WERI-Rb-1 (cell line): ENCODE data around the gene DCP2.

Source experiments
- DNase-seq: peaks from one replicate; pipeline ENCODE4 v3.0.0-alpha.2; 2020
- H3K27ac ChIP-seq: fragments of 250-450 bp; sonication (Bioruptor Pico); 2 replicates; pipeline ENCODE4 v1.5.1; 2020; ENCODE audit warnings: mild to moderate bottlenecking, moderate library complexity
- H3K27me3 ChIP-seq: fragments of 250-450 bp; sonication (Bioruptor Pico); 2 replicates; pipeline ENCODE4 v1.5.1; 2021; ENCODE audit warnings: mild to moderate bottlenecking, low read depth, moderate library complexity; ENCODE audit not compliant: insufficient read depth, severe bottlenecking
- H3K36me3 ChIP-seq: fragments of 250-450 bp; sonication (Bioruptor Pico); 2 replicates; pipeline ENCODE4 v1.5.1; 2020; ENCODE audit warnings: mild to moderate bottlenecking, moderate library complexity
- H3K4me3 ChIP-seq: 2 replicates; pipeline ENCODE4 v1.5.1; 2011; ENCODE audit warnings: low read depth, mild to moderate bottlenecking, control low read depth, low read length
- H3K9me3 ChIP-seq: fragments of 250-450 bp; sonication (Bioruptor Pico); 2 replicates; pipeline ENCODE4 v1.5.1; 2021; ENCODE audit warnings: mild to moderate bottlenecking, moderate library complexity; ENCODE audit not compliant: severe bottlenecking
- TF ChIP-seq, protein P1 (sequence below): IDR thresholded peaks from 2 replicates; pipeline ENCODE4 v1.5.1; 2011; ENCODE audit warnings: low read depth, mild to moderate bottlenecking, control low read depth, inconsistent platforms, low read length

The DCP2 gene

GRCh38 chr5:113064806-113065205 lies 88.2 kb downstream of the DCP2 start:
- TF ChIP-seq, protein P1, sequence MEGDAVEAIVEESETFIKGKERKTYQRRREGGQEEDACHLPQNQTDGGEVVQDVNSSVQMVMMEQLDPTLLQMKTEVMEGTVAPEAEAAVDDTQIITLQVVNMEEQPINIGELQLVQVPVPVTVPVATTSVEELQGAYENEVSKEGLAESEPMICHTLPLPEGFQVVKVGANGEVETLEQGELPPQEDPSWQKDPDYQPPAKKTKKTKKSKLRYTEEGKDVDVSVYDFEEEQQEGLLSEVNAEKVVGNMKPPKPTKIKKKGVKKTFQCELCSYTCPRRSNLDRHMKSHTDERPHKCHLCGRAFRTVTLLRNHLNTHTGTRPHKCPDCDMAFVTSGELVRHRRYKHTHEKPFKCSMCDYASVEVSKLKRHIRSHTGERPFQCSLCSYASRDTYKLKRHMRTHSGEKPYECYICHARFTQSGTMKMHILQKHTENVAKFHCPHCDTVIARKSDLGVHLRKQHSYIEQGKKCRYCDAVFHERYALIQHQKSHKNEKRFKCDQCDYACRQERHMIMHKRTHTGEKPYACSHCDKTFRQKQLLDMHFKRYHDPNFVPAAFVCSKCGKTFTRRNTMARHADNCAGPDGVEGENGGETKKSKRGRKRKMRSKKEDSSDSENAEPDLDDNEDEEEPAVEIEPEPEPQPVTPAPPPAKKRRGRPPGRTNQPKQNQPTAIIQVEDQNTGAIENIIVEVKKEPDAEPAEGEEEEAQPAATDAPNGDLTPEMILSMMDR = no peak
- Histone ChIP-seq H3K27ac (no peak overlapping the region), H3K9me3 (no peaks in the 10 kb centered on the region), H3K36me3 (peaks cover 100% of the 10 kb centered on the region), H3K4me3 (no peak overlapping the region), H3K27me3 (no peaks in the 10 kb centered on the region)
- no peak for DNase-seq

- Histone ChIP-seq H3K27me3 (no peaks in the 10 kb centered on the region), H3K9me3 (no peaks in the 10 kb centered on the region), H3K4me3 (no peak overlapping the region), H3K27ac (no peak overlapping the region), H3K36me3 (peaks cover 100% of the 10 kb centered on the region)
- TF ChIP-seq, protein P1 = no peak
- DNase-seq = no peak
Observed at GRCh38 chr5:113065626-113066025, 89.0 kb downstream of the DCP2 start.

DNA sequence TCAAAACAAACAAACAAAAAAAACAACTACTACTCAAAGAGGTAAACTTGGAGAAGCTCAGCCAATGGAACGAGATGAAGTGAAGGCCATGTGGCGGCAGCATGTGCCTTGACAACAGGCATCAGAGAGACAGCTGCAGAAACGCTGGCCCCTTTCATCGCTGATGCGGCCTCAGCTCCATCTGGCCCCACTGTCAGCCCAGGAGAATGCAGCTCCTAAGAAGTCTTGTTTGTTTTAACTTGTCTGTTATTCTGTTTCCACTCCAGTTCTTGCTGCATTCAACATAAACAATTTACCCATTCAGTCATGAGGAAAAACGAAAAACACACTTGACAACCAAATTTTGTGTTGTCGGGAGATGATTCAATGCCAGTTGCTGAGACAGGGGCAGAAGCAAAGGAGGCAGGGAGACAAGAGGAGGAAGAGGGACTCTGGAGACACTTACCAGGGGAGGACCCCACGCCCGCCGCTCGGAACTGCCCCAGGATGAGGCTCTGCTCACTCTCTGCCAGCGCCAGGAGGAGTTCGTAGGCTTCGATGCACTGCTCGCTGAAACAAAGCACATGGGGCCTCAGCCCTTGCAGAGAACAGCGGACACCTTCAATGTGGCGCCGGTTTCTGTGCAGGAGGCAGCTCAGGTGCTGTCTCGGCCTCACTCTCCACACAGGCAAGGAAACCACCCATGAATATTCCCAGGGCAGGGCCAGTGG lies 91.2 kb downstream of the DCP2 start:
- DNase-seq = no peak
- Histone ChIP-seq H3K36me3 (peaks cover 100% of the 10 kb centered on the region), H3K9me3 (no peaks in the 10 kb centered on the region), H3K27ac (no peak overlapping the region), H3K4me3 (no peak overlapping the region), H3K27me3 (no peaks in the 10 kb centered on the region)
- TF ChIP-seq, protein P1 = no peak

DNA sequence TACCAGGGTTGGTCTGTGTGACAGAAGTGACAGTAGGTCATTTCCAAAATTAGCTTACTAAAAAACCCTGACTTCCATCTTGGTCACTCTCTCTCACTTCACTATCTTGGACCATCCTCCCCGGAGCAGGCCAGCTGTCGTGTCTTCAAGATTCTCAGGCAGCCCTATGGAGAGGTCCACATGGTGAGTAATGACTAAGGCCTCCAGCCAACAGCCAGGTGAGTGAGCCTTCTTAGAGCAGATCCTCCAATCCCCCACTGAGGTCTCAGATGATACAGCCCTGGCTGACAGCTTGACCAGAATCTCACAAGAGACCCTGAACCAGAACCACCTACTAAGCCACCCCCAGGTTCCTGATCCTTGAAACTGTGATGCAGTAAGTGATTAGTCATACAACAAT lies 92.0 kb downstream of the DCP2 start:
- H3K27me3 ChIP-seq = no peaks in the 10 kb centered on the region
- no peaks in the 10 kb centered on the region for H3K9me3 ChIP-seq
- peak overlapping the region; percentile 11; the same call in 1 of the 2 replicates for H3K27ac ChIP-seq
- peak; percentile 42 for DNase-seq
- H3K4me3 ChIP-seq = no peak overlapping the region
- H3K36me3 ChIP-seq = peaks cover 100% of the 10 kb centered on the region
- TF ChIP-seq, protein P1 = no peak
